SK-N-MC (cell line): Measurements from ENCODE around the gene ERI3.

Experiments used
- DNase-seq: peaks from one replicate; pipeline ENCODE4 v3.0.0-alpha.2; 2011; ENCODE audit warnings: low read depth, low spot score
- H3K27ac ChIP-seq: fragments of 200-600 bp; sonication (generic); 2 replicates; pipeline ENCODE4 v1.5.1; 2016; ENCODE audit warnings: mixed run types
- H3K36me3 ChIP-seq: fragments of 200-600 bp; sonication (generic); 2 replicates; pipeline ENCODE4 v1.6.1; 2017; ENCODE audit warnings: antibody characterized with exemption, low read length, mixed read lengths; ENCODE audit not compliant: insufficient read depth
- H3K4me3 ChIP-seq: fragments of 200-600 bp; sonication (generic); 2 replicates; pipeline ENCODE4 v1.5.1; 2016
- H3K9ac ChIP-seq: fragments of 200-600 bp; sonication (generic); 2 replicates; pipeline ENCODE4 v1.8.0; 2017; ENCODE audit warnings: mixed run types, mixed read lengths; ENCODE audit not compliant: insufficient read length
- H3K9me3 ChIP-seq: fragments of 200-600 bp; sonication (generic); 2 replicates; pipeline ENCODE4 v1.6.1; 2017; ENCODE audit warnings: low read depth, mild to moderate bottlenecking, antibody characterized with exemption, low read length, moderate library complexity, mixed read lengths
- EZH2 ChIP-seq: fragments of 200-600 bp; sonication (generic); IDR thresholded peaks from one replicate; pipeline ENCODE4 v1.6.1; 2017; ENCODE audit warnings: antibody characterized with exemption
- FOXP2 ChIP-seq: optimal IDR thresholded peaks from 2 replicates; pipeline ENCODE3; 2011; ENCODE audit warnings: mild to moderate bottlenecking, moderate library complexity; ENCODE audit not compliant: insufficient read depth; ENCODE audit errors: extremely low read length, control extremely low read depth
- POLR2AphosphoS5 ChIP-seq: IDR thresholded peaks from 2 replicates; pipeline ENCODE4 v1.6.1; 2012; ENCODE audit warnings: mild to moderate bottlenecking, low read depth, low read length, borderline replicate concordance

Gene ERI3

DNA sequence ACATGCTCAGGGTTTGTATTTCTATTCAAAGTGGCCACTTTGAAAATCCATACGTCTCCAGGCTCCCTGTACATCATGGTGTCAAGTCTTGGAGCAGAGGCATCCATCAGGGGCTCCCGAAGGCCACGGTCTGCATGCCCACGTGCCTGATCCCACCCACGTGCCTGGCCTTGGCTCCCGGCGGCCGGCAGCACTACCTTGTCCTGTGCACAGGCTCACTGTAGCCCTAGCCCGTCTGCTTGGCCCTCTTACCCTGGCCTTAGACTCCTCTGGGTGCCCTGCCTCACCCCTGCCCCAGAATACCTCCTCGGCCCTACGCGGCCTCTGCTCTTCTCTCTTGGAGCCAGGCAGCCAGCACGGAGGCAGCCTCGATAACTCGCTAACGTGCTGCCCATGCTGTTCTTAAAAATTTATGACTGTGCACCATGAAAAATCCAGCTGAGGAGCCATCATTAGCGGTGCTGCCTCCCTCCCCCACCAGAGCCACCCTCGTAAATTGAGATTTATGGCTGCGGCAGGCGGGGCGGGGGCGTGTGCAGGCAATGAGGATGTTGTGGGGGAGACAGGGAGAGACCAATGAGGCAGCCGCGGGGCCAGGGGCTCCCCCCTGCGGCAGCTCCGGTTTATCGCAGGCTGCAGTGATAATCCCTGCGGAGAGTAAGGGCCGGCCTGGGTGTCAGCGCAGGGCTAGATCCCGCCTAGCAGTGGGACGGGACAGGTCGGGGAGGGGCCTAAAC is 117.2 kb downstream of the ERI3 start:
- Histone ChIP-seq H3K27ac (peak overlapping the region; percentile 39), H3K4me3 (peak overlapping the region; percentile 55), H3K36me3 (no peaks in the 10 kb centered on the region), H3K9me3 (no peaks in the 10 kb centered on the region), H3K9ac (no peak overlapping the region)
- TF ChIP-seq EZH2 (no peak), POLR2AphosphoS5 (peak; percentile 64), FOXP2 (peak; percentile 93)
- peak; percentile 77 for DNase-seq

DNA sequence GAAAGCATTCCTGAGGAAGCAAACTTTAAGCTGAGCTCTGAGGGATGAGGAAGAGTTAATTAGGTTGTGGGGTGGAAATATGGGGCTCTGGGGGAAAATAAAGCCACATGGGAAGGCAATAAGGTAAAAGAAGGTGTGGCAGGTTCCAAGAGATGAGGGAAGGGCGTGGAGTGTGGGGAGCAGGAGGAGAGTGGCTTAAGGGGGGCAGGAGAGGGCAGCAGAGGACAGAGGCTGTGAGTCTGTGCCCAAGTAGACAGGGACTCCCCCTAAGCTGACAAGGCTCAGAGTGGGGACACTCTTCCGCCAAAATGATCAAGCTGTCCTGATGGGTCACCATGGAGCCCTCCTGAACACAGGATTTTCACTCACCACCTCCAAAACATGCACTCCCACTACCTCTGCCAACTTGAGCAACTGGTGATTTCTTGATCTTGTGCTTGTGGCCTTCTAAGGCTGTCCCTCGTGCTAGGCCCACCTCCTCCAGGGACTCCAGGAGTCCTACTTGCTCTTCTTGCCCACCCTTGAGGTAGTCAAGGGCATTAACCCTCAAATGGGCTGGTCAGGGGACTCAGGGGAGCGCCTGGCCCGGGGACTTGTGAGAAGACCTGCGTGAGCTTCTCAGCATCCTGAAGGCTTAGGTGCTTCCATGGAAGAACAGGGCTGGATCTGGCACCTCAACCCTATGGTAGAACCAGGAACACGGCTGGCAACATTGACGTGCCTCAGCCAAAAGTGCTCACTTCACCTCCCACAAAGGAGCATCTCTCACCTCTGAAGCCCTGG is 118.4 kb downstream of the ERI3 start:
- H3K27ac ChIP-seq: no peak overlapping the region
- H3K9me3 ChIP-seq: no peaks in the 10 kb centered on the region
- no peak overlapping the region for H3K9ac ChIP-seq
- H3K36me3 ChIP-seq: peaks cover 3% of the 10 kb centered on the region; the same call in 1 of the 2 replicates
- no peak overlapping the region for H3K4me3 ChIP-seq
- no peak for TF ChIP-seq EZH2
- no peak for TF ChIP-seq FOXP2
- no peak for TF ChIP-seq POLR2AphosphoS5
- no peak for DNase-seq

DNA sequence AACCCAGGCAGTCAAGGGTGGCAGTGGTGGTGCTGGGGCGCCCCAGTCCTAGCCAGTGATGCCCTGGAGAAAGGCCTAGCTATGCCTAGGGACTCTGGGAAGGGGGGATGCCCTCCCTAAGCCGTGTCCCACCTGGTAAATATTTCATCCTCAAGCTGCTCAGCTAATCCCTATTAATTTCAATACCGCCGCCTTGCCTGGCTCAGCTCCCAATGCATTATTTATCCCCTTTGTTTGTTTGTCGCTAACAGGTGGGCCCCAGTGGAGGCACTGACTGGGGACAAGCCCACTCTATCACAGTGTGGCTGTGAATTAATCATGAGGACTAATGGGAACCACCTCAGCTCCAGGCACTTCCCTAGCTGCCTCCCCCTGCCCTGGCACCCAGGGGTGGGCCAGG is 119.2 kb downstream of the ERI3 start:
- DNase-seq: no peak
- TF ChIP-seq EZH2: no peak
- Histone ChIP-seq H3K36me3 (peaks cover 5% of the 10 kb centered on the region; the same call in 1 of the 2 replicates), H3K4me3 (no peak overlapping the region), H3K9me3 (no peaks in the 10 kb centered on the region), H3K27ac (no peak overlapping the region), H3K9ac (no peak overlapping the region)

DNA sequence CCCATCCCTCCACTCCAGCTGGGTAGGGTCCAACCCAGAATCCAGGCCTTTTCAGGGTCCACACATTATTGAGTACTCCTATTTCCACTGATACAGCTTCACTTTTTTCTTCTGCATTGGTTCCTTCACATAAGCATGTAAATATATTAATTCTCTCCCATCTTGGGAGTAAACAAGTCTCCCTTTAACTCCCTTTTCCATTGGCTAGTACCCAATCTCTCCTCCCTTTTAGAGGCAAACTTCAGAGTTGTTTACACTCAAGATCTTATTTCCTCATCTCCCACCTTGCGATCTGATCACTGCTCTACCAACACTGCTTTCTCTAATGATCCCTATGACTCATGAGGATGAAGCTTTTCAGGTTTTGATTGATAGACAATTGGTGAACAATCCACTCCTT is 121.5 kb downstream of the ERI3 start:
- TF ChIP-seq POLR2AphosphoS5 (no peak), FOXP2 (no peak), EZH2 (no peak)
- no peak overlapping the region for H3K4me3 ChIP-seq
- H3K9ac ChIP-seq: no peak overlapping the region
- H3K36me3 ChIP-seq: peaks cover 5% of the 10 kb centered on the region; the same call in 1 of the 2 replicates
- H3K27ac ChIP-seq: no peak overlapping the region
- H3K9me3 ChIP-seq: no peaks in the 10 kb centered on the region
- DNase-seq: no peak

DNA sequence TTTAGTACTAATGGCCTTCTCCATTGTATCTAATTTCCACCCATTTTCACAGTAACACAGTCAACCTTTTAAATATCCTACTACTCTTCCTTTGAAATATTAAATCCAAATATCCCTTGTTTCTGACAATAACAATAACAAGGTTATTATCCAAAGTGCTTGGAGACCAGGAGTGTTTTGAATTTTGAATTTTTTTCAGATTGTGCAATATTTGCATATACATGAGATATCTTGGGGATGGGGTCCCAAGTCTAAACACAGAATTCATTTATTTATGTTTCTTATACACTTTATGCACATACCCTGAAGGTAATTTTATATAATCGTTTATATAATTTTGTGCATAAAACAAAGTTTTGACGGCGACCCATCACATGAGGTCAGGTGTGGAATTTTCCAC is 124.3 kb downstream of the ERI3 start:
- Histone ChIP-seq H3K27ac (no peak overlapping the region), H3K4me3 (no peak overlapping the region), H3K9ac (no peak overlapping the region), H3K36me3 (peaks cover 10% of the 10 kb centered on the region; the same call in 1 of the 2 replicates), H3K9me3 (no peaks in the 10 kb centered on the region)
- DNase-seq: no peak
- TF ChIP-seq FOXP2 (no peak), EZH2 (no peak), POLR2AphosphoS5 (no peak)

DNA sequence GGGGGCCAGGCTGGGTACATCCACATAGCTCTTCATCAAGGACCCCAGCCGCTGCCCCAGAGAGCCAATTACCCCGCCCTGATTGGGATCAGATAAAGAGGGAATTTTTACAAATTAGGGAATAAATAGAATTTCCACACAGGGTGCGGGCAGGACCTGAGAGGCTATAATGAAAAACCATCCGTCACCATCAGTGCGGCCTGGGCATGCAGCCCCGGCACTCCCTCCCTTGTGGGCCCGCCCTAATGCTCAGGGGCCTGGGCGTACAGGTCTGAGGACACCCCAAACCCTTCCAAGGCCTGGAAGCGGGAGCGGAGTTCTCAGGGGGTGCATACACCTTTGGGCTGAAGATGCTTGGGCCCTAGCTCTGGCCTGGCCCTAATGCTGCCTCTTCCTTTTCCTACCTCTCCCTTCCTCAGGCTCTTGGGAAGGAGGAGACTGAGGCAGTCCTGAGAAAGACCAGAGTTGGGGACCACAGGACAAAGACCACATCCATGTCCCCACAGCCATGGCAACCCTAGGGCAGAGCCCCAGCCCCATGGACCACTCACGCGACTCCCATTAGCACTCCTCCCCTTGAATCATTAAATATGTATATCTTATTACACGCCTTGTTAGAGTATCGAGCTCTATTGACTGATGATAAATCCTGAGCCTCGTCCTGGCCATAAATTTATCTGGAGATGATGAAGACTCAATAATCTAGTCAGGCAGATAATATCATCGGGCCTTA is 125.5 kb downstream of the ERI3 start:
- Histone ChIP-seq H3K9me3 (no peaks in the 10 kb centered on the region), H3K36me3 (peaks cover 10% of the 10 kb centered on the region; the same call in 1 of the 2 replicates), H3K9ac (no peak overlapping the region), H3K27ac (no peak overlapping the region), H3K4me3 (no peak overlapping the region)
- TF ChIP-seq FOXP2 (no peak), POLR2AphosphoS5 (no peak), EZH2 (no peak)
- DNase-seq: no peak

DNA sequence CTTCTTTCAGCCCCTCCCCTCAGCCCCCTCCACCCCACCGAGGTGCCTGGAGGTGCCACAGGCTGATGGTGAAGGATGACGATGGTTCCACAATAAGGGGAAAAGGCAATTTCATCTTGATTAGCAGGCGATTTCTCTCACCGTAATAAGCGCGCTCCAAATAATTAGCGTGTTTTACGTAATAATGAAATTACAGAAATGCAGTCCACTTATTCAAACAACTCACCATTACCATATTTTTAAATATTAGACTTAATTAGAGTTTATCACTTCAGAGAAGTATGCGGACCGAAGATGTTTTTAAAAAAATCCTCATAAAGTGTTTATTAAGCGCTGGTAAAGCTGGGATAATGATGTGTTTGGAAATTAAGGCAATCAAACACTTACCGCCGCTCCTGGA is 126.8 kb downstream of the ERI3 start:
- TF ChIP-seq FOXP2 (no peak), EZH2 (no peak), POLR2AphosphoS5 (no peak)
- Histone ChIP-seq H3K27ac (no peak overlapping the region), H3K36me3 (peaks cover 10% of the 10 kb centered on the region; the same call in 1 of the 2 replicates), H3K9me3 (no peaks in the 10 kb centered on the region), H3K9ac (no peak overlapping the region), H3K4me3 (no peak overlapping the region)
- DNase-seq: no peak

DNA sequence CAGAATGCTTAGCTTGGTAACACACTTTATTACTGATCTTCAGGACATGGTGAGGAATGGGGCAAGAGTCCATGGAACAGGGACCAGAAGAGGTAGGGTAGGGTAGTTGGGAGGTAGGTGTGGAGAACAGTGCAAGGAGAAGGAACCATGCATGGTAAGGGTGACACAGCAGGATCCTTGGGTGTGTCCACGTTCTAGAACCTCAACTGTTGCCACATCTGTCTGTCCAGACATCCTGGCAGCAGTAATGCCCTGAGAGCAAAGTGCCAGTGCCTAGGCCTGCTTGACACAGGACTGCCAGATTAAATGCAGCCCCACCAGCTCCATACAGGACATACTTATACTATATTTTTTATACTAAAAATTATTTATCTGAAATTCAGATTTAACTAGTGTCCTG is 127.8 kb downstream of the ERI3 start:
- TF ChIP-seq FOXP2: no peak
- no peak for TF ChIP-seq EZH2
- no peak for TF ChIP-seq POLR2AphosphoS5
- H3K4me3 ChIP-seq: no peak overlapping the region
- H3K36me3 ChIP-seq: peaks cover 10% of the 10 kb centered on the region; the same call in 1 of the 2 replicates
- no peak for DNase-seq
- H3K27ac ChIP-seq: no peak overlapping the region
- no peaks in the 10 kb centered on the region for H3K9me3 ChIP-seq
- H3K9ac ChIP-seq: no peak overlapping the region
